Stomach (tissue), 9 donors: ENCODE measurements around the gene ALG11. TPM values are rescaled to one million over a fixed set of nuclear protein-coding genes. Genes with fewer than 3 reads are reported as not detected.

Experiments
- DNase-seq, 2 donors: peaks; one replicate each; pipeline versions ENCODE4 v3.0.0 to v3.0.0-alpha.2; 2013 to 2019
- H3K27ac ChIP-seq, 5 donors: fragments of 200-600 bp in 4 of 5; sonication (generic) in 4 of 5; one replicate each; pipeline ENCODE4 v1.5.1; 2013 to 2019; ENCODE audit warnings: mild to moderate bottlenecking in 1 of 5, moderate library complexity in 1 of 5
- H3K27me3 ChIP-seq, 3 donors: fragments of 200-600 bp; sonication (generic); one replicate each; pipeline ENCODE4 v1.5.1; 2017 to 2019; ENCODE audit warnings: mixed run types in 1 of 3
- H3K36me3 ChIP-seq, 4 donors: fragments of 200-600 bp; sonication (generic); 1 replicate in 3 of 4; 2 replicates in 1 of 4; pipeline ENCODE4 v1.5.1; 2016 to 2019
- H3K4me1 ChIP-seq, 4 donors: fragments of 200-600 bp; sonication (generic); one replicate each; pipeline ENCODE4 v1.5.1; 2016 to 2019
- H3K4me3 ChIP-seq, 4 donors: fragments of 200-600 bp; sonication (generic) in 3 of 4; one replicate each; pipeline ENCODE4 v1.5.1; 2016 to 2019; ENCODE audit warnings: mild to moderate bottlenecking in 1 of 4
- H3K9me3 ChIP-seq, 4 donors: fragments of 200-600 bp; sonication (generic); one replicate each; pipeline ENCODE4 v1.5.1; 2016 to 2019
- EP300 ChIP-seq: sonication (generic); formaldehyde crosslinking; IDR thresholded peaks from one replicate; pipeline ENCODE4 v1.6.1; 2017; ENCODE audit warnings: antibody characterized with exemption
- POLR2A ChIP-seq, 4 donors: fragments of 450-650 bp; IDR thresholded peaks; one replicate each; pipeline ENCODE4 v1.6.1; 2016; ENCODE audit warnings: antibody characterized with exemption in 4 of 4, control low read depth in 2 of 4, mild to moderate bottlenecking in 1 of 4, moderate library complexity in 1 of 4
- POLR2AphosphoS5 ChIP-seq, 3 donors: sonication (generic); formaldehyde crosslinking; IDR thresholded peaks; one replicate each; pipeline ENCODE4 v1.6.1; 2016; ENCODE audit warnings: antibody characterized with exemption in 3 of 3
- WGBS, 5 donors: extraction: QIAGEN DNeasy Blood & Tissue Kit in 3 of 5; methylation state at CpG; one replicate each; pipeline versions ENCODE4 v1.1.5 to v1.1.7; 2013 to 2018; 5-methylcytosine and 5-hydroxymethylcytosine counted together
- intact Hi-C: fragments of 100-400 bp; cut with DNase I; formaldehyde crosslinking; loops from one replicate; pipeline ENCODE4 v1.15.1; 2023; ENCODE audit warnings: low total_unique reads
- polyA plus RNA-seq, 3 donors: library from polyadenylated mRNA; stranded (reverse); fragments of 200-250 nt; gene quantifications; one replicate each; pipeline ENCODE4 v1.2.3, GENCODE V29; 2013
- total RNA-seq, 5 donors: library from RNA; depleted of rRNA; stranded (reverse); fragments of >200 nt; gene quantifications; one replicate each; pipeline versions ENCODE4 v1.1.0 to v1.2.3, GENCODE V29; 2014 to 2016
- TF ChIP-seq, protein P1 (sequence below), 7 experiments: fragments of 450-650 bp in 4 of 7; fragments of 200-600 bp in 3 of 7; sonication (generic) in 3 of 7; IDR thresholded peaks; one replicate each; pipeline ENCODE4 v1.5.1; 2016 to 2019; ENCODE audit warnings: antibody characterized with exemption in 7 of 7, control low read depth in 2 of 7, mild to moderate bottlenecking in 1 of 7
- donor health status: healthy with polysubstance abuse.
- donor health status: Bipolar disorder and iron deficiency.
- donor health status: healthy.

Gene ALG11
- total and polyA plus RNA-seq, 8 donors = 1.4 to 37.4 (median 6.2) TPM

DNA sequence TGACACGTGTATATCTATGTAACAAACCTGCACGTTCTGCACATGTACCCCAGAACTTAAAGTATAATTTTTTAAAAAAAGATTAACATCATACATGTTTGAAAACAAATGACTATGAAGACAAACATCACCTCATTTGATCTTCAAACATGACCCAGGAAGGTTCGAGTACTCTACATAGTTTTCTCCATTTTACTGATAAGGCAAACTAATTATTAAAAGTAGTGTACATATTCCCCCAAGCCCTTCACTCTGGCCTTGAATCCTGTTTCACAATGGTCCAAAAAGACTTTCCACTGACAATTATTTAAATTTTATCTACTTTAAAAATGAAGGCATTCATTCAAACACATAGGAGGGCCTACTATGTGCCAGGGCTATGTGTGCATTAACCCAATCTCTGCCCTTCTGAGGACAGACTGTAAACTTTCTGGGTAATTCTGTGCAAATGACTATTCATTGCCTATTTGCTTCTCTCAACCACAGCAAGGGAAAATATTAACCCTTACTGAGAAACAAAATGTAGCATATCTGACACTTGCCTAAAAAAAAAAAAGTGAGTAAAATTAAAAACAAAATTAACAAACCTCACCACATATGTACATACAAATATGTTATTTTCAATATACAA is 23.1 kb upstream of the ALG11 start:
- H3K4me3 ChIP-seq = no peak overlapping the region
- TF ChIP-seq EP300 (no peak), POLR2AphosphoS5 (IDR thresholded peaks at IDR 0.05) (no peak)
- H3K27ac ChIP-seq = no peak overlapping the region

DNA sequence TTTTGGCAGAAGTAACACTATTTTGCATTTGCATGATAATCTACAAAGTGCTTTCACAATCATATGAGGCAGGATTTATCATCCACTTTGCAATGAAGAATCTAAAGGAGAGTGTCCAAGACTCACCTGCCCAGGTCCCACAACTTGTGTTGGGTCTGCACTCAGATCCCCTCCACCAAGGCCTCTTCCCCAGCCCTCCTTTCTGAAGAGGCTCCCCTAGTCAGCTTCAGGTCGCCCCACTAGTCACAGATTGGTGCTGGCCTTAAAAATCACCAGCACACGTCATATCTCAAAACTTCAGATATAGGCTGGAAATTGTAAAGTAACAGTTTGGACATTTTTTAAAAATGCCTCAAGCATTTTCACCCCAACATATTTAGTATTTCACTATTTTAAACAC is 18.5 kb upstream of the ALG11 start:
- Histone ChIP-seq H3K4me3 (no peak overlapping the region), H3K4me1 (peaks cover 20 to 45% (median 33%) of the 10 kb centered on the region in 4 donors), H3K27ac (no peak overlapping the region), H3K27me3 (no peaks in the 10 kb centered on the region), H3K9me3 (no peaks in the 10 kb centered on the region), H3K36me3 (no peaks in the 10 kb centered on the region)
- 85 to 89% (median 88%) methylated on average over 2 of the region's 2 CpGs for WGBS, 5 donors
- TF ChIP-seq EP300 (no peak), POLR2AphosphoS5 (IDR thresholded peaks at IDR 0.05) (no peak)
- TF ChIP-seq, protein P1, sequence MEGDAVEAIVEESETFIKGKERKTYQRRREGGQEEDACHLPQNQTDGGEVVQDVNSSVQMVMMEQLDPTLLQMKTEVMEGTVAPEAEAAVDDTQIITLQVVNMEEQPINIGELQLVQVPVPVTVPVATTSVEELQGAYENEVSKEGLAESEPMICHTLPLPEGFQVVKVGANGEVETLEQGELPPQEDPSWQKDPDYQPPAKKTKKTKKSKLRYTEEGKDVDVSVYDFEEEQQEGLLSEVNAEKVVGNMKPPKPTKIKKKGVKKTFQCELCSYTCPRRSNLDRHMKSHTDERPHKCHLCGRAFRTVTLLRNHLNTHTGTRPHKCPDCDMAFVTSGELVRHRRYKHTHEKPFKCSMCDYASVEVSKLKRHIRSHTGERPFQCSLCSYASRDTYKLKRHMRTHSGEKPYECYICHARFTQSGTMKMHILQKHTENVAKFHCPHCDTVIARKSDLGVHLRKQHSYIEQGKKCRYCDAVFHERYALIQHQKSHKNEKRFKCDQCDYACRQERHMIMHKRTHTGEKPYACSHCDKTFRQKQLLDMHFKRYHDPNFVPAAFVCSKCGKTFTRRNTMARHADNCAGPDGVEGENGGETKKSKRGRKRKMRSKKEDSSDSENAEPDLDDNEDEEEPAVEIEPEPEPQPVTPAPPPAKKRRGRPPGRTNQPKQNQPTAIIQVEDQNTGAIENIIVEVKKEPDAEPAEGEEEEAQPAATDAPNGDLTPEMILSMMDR (IDR thresholded peaks at IDR 0.05) = no peak
- no peak for DNase-seq
- intact Hi-C loops = no loop called here

More for the DNA sequence above, 23.1 kb upstream of the ALG11 start:
- Histone ChIP-seq H3K27me3 (no peaks in the 10 kb centered on the region), H3K4me1 (no peaks in the 10 kb centered on the region), H3K36me3 (no peaks in the 10 kb centered on the region), H3K9me3 (no peaks in the 10 kb centered on the region)
- intact Hi-C loops = no loop called here
- no peak for DNase-seq
- WGBS, 5 donors = 69 to 78% (median 70%) methylated on average over 3 of the region's 3 CpGs

DNA sequence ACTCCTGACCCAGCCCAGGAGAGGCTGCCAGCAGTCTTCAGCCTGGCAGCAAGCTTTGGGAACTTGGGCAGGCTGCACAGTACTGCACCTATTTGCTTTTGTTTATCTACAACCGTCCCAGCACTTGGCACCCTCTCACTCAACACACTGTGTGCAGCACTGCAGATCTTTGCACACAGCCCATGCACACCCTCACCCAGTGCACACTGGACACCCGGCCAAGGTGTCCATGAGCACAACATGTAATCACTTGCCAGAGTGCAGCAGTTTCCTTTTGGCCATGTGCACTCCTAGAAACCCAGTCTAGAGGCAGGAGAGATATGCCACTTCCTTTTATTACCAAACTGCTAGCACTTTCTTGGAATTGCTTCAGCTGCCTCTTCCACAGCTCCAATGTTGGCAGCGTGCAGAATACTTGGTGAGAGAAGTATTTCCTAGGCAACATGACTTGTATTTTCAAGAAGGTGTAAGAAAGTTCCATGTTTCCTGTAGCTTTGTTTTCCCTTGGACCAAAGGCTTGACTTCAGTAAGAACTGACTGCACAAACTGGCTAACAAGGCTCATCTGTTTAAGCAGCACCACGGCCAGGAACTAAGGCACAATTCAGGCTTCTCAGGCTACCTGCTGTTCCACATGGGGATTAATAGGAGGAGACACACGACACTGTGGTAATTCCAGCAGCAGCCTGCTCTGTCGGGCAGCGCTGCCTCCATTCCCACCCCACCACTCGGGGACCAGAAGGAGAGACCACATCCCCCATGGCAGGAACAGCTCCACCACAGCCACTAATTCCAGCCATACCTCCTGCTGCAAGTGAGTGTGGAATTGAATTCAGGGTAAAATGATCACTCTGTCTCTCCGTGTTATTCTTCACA is 16.3 kb upstream of the ALG11 start:
- intact Hi-C loops = no loop called here
- TF ChIP-seq EP300 (no peak), POLR2AphosphoS5 (IDR thresholded peaks at IDR 0.05) (peak in 2 of 3 donors; percentile 43 to 59)
- TF ChIP-seq, protein P1 (IDR thresholded peaks at IDR 0.05) = no peak
- Histone ChIP-seq H3K9me3 (no peaks in the 10 kb centered on the region), H3K27ac (peak overlapping the region; percentile 31 to 71 (median 62)), H3K4me3 (peak overlapping the region in 1 of 4 donors; percentile 2), H3K36me3 (no peaks in the 10 kb centered on the region), H3K4me1 (peaks cover 40 to 67% (median 51%) of the 10 kb centered on the region in 4 donors), H3K27me3 (no peaks in the 10 kb centered on the region)
- peak; percentile 42 to 74 for DNase-seq
- 26 to 34% (median 33%) methylated on average over 9 of the region's 9 CpGs for WGBS, 5 donors

DNA sequence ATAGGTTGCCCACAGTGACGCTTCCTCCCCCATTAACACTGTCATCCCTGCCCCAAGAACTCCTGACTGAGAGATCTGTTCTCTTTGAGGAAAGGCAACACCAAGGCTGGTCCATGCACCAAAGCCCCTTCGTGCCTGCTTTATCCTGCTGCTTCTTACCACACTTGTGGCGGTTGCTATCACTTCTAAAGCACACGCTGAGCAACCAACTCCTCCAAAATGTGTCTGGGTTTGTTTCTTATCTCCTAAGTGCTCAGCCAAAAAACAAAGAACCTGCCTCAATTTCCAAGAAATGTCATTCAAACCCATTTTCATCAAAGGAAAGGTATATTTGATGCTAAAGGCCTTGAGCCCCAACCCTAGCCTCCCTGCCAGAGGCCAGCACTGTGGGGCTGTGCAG is 15.6 kb upstream of the ALG11 start:
- TF ChIP-seq, protein P1 (IDR thresholded peaks at IDR 0.05) = no peak
- TF ChIP-seq EP300 = no peak
- TF ChIP-seq POLR2A (IDR thresholded peaks at IDR 0.05) = no peak
- TF ChIP-seq POLR2AphosphoS5 (IDR thresholded peaks at IDR 0.05) = no peak
- Histone ChIP-seq H3K9me3 (no peaks in the 10 kb centered on the region), H3K27me3 (no peaks in the 10 kb centered on the region), H3K36me3 (no peaks in the 10 kb centered on the region), H3K4me1 (peaks cover 41 to 69% (median 51%) of the 10 kb centered on the region in 4 donors), H3K27ac (peak overlapping the region in 3 of 5 donors; percentile 49 to 71 (median 69)), H3K4me3 (no peak overlapping the region)
- no peak for DNase-seq
- 80 to 94% (median 84%) methylated on average over 4 of the region's 4 CpGs for WGBS, 5 donors
- intact Hi-C loops = no loop called here
